ENCODE data around the gene TRIM44.

The TRIM44 gene

DNA sequence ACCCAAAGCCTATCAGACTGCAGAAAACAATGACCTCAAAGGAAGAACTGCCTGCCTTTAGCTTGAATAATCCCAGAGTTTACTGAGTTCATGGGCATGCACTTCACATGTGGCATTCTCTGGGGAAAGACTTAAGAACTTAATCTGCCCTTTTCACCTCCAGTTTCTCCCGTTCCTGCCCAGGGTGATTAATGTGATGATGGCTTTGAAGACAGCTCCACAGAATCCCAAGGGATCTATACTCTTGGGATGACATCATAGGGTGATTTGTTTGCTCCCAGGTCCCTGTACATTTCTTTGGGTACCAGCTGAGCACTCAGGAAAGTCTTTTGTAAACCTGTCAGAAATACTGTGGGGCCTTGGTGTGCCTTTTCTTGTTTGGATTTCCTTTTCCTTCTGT lies 30.3 kb upstream of the TRIM44 start:
- no peak overlapping the region for H3K4me3 ChIP-seq (replicated peaks; ENCODE audit: low read depth, low read length)
- DNase-seq (ENCODE audit: extremely low read depth, low read depth): no peak
- TF ChIP-seq, protein P1, sequence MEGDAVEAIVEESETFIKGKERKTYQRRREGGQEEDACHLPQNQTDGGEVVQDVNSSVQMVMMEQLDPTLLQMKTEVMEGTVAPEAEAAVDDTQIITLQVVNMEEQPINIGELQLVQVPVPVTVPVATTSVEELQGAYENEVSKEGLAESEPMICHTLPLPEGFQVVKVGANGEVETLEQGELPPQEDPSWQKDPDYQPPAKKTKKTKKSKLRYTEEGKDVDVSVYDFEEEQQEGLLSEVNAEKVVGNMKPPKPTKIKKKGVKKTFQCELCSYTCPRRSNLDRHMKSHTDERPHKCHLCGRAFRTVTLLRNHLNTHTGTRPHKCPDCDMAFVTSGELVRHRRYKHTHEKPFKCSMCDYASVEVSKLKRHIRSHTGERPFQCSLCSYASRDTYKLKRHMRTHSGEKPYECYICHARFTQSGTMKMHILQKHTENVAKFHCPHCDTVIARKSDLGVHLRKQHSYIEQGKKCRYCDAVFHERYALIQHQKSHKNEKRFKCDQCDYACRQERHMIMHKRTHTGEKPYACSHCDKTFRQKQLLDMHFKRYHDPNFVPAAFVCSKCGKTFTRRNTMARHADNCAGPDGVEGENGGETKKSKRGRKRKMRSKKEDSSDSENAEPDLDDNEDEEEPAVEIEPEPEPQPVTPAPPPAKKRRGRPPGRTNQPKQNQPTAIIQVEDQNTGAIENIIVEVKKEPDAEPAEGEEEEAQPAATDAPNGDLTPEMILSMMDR (IDR thresholded peaks at IDR 0.05; ENCODE audit: low read depth, low read length, missing control alignments): no peak

DNA sequence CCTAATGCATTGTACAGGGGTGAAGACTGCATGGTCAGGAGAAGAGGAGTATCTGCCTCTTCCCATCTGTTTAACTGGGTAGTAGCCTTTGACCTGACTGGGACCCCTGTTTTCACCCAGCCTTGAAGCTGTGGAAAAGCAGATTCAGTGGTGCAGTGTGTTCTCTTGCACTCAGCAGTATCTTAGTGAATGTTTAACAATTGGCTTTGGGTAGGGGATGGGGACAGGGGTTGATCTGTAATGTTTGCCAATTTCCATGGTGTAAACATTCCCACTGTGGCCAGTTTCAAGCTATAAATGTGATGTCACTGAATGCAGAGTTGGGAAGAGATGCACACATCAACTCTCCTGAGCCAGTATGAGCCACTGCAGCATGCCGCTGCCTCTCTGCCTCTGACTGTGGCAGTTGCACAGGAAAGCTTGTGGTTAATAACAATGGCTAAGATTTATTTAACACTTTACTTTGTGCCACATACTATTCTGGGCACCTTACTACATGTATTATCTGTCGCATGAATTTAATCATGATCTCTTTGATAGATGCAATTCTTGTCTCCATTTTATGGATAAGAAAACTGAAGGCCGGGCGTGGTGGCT lies 28.6 kb upstream of the TRIM44 start:
- H3K4me3 ChIP-seq (replicated peaks; ENCODE audit: low read depth, low read length): no peak overlapping the region
- TF ChIP-seq, protein P1 (IDR thresholded peaks at IDR 0.05; ENCODE audit: low read depth, low read length, missing control alignments): no peak
- no peak for DNase-seq (ENCODE audit: extremely low read depth, low read depth)

DNA sequence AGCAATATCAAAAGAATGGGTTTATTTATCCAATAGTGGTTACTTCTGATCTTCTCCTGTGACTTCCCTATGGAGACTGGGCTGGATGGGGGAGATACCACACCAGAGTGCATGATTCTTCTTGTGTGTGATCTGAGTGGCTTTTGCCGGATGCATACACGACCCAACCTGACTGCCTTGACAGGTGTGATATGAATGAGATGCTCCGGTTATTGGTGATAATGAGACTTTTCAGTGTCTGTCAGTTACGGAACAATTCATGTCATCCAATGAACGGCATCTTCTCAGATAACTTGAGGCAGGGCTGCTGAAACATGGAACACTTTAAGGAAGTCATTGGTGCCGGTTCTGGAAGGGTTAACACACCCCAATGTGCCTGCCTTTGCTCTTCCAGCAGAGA lies 26.6 kb upstream of the TRIM44 start:
- TF ChIP-seq, protein P1 (IDR thresholded peaks at IDR 0.05; ENCODE audit: low read depth, low read length, missing control alignments): no peak
- no peak overlapping the region for H3K4me3 ChIP-seq (replicated peaks; ENCODE audit: low read depth, low read length)
- no peak for DNase-seq (ENCODE audit: extremely low read depth, low read depth)

DNA sequence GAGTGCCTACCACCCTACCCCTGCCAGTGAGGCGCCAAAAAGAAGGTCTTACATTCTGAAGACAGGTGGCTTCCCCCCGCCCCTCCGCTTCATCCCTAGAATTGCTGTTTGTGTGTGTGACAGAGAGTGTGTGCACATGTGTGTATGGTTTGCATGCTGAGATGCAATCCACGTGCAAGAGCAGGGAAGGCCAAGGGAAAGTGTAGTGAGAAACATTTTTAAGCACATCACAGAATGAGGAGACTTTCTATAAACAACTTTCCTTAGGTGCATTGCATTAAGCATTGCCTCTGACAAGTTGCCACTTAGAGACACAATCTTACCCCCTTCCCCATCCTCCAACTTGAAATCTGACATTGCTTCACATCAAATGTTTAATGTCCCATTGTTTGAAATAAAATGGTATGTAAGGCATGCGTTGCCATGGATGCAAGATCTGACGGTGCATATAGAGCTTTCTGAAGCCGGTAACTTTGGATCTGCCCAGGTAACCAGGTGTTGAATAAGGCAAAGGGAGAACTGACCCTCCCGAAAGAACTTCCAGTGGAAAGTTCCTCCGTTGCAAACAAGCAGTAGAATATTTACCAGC lies 22.9 kb upstream of the TRIM44 start:
- H3K4me3 ChIP-seq (replicated peaks; ENCODE audit: low read depth, low read length): no peak overlapping the region
- TF ChIP-seq, protein P1 (IDR thresholded peaks at IDR 0.05; ENCODE audit: low read depth, low read length, missing control alignments): no peak
- no peak for DNase-seq (ENCODE audit: extremely low read depth, low read depth)

DNA sequence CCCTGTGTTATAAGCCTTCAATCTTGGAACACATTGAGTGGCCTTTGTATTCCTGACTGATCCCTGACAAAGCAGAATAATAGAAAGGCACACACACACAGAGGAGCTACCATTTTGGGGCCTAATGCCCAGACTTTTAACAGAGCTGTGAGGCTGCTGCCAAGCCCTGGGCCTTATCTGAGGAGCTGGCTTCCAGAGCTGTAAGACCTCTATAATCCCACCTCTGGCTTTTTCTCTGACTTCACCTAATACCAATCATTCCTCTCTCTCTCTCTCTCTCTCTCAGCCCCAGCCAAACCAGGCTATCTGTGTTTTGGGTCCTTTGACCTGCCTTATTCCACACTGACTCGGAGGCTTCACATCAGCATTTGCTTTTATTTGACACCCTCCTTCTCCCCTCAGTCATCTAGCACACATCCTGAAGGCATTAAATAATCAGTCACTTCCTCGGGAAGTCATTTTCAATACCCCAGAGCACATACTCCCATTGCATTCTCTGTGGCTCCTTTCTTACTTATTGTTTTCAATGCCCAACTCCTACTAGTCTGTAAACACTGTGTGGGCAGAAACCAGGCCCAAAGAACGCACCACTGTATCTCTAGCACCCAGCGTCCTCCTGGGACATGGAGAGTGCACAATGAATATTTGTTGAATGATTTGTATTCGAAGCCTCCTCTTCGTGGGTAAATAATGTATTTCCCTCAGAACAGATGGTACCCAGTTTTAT lies 21.2 kb upstream of the TRIM44 start:
- no peak overlapping the region for H3K4me3 ChIP-seq (replicated peaks; ENCODE audit: low read depth, low read length)
- DNase-seq (ENCODE audit: extremely low read depth, low read depth): no peak
- TF ChIP-seq, protein P1 (IDR thresholded peaks at IDR 0.05; ENCODE audit: low read depth, low read length, missing control alignments): no peak

DNA sequence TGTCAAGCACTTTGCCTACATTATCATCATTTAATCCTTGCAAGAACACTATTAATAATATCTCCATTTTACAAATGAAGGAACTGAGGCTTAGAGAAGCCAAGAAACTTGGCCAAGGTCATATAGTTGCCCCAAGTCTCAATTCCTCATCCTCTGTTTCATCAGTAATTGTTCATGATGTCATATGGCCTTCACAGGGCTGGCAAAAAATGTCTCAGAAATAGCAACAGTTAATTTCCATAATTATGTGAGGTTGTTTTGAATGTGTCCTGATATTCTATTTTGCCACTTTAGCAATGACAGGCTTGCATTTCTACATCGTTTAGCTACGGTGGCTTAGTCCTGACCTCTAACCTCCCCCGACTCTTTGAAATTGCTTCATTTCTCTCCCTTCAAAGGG lies 20.6 kb upstream of the TRIM44 start:
- TF ChIP-seq, protein P1 (IDR thresholded peaks at IDR 0.05; ENCODE audit: low read depth, low read length, missing control alignments): no peak
- no peak overlapping the region for H3K4me3 ChIP-seq (replicated peaks; ENCODE audit: low read depth, low read length)
- no peak for DNase-seq (ENCODE audit: extremely low read depth, low read depth)
